Medulla oblongata (tissue), 1 donor: ENCODE measurements around the gene RNU6-8.

Experiments used
- DNase-seq: peaks from one replicate; pipeline ENCODE4 v3.0.0-alpha.2; 2015; ENCODE audit errors: extremely low spot score

Gene RNU6-8

DNA sequence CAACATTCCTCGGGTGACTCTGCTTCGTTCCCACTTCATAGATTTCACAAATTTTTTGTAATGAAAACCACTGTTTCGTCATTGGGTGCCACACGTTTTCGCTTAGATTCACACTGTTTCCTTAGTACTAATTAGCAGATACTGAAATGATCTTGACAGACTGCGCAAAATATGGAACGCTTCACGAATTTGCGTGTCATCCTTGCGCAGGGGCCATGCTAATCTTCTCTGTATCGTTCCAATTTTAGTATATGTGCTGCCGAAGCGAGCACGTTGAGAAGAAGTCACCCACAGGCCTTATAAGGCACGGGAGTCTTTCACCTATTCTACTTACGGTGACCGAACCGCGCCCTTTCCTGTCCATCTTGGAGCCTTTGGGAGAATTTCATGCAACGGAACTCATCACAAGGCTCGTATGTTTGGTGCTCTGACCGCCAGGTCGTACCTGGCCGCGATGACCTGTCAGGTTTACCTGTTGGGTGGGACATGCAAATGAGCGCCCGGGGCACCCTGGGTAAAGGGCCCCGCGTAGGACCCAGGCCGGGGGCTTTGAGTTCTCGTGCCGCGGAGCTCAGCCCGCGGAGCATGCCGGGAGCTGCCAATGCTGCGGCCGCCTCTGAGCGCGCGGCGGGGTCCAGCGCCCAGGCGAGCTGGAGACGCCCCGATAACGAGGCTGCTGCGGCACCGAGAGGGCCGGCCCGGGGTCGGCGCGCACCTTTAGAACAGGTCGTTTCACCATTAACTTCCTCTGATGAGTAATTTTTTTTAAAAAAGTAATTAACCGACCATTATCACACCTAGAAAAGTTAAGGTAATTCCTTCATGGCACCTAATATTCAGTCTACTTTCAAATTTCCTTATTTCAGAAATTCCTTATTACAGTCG is at the start of gene RNU6-8:
Gene RNU6-8 (minus strand): TSS at position 272 of the 885 bp plus-strand sequence.
- DNase-seq: peak; percentile 85

DNA sequence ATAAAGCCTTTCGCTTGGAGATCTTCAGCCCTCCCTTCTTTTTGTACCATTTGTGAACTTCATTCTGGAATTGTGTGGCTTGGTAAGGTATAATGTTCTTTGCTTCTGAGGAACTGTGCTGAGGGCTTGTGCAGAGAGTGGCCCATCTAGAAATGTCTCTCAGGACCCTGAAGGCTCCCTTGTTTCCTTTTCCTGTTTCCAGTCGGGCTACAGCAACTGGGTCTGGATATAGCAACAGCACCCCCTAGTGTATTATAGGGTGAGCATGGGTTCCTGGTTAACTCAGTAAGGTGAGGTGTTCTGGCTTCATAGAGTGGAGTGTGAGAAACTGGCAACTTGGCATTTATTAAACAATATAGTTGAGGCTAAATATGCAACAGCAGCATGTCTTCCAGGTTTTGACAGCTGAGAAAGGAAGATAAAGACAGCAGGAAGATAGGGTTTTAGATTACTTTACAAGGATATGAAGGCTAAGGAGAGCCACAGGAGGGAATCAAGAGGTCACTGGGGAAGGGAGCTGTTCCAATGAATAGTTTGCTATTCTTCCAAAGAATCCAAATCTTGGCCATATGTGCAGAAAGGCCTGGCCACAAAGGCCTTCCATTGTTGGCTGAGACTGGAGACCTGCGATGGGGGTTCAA is 49.1 kb upstream of the RNU6-8 start:
- peak; percentile 91 for DNase-seq

DNA sequence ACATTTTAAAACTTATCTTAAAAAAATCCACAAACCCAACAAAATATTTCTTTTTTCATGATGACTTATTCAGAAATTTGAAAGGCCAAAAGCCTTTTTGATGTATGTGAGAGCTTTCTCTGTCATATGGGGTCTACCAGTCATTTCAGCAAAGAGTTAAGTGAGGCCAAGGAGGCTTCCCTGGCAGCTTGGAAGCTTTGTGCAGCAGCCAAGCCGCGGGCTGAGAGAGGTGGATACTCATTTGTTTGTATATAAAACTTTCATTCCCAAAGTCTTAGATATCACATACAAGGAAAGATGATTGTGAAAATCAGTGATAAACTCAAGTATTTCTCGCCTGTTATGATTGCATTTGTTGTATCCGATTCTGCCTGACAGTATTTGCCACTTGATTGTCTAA is 48.5 kb upstream of the RNU6-8 start:
- DNase-seq: no peak

DNA sequence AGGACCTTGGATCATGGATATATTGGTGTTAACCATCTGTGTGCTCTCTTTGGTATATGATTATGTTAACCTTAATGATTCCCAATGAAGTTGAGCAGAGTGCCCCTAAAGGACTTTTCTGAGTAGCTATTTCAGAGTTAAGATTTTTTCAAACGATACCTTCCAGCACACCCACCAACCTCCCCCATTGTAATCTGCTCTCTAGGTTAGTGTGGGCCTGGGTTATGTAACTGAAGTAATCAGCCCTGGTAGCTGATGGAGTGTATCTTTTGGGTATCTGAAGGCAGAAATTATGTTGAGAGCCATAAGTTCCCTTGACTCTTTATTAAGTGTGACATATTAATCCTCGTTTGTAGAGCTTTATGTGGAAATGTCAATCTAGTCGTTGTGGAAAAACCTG is 47.6 kb upstream of the RNU6-8 start:
- no peak for DNase-seq

DNA sequence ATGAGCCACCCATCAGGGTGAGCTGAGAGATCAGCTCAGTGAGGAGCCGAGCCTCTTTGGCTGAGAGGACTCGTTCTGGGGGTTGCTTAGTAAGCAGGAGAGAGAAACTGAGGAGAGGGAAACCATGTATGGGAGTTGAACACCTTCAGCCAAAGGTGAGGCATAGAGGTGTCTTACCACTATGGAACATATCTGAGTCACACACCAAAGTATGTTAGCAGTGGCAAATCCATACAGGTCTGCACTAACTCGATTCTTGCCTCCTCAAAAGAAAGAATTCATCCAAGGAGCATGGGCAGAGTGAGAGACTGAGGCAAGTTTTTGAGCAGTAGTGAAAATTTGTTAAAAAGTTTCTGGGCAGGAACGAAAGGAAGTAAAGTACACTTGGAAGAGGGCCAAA is 46.7 kb upstream of the RNU6-8 start:
- no peak for DNase-seq

DNA sequence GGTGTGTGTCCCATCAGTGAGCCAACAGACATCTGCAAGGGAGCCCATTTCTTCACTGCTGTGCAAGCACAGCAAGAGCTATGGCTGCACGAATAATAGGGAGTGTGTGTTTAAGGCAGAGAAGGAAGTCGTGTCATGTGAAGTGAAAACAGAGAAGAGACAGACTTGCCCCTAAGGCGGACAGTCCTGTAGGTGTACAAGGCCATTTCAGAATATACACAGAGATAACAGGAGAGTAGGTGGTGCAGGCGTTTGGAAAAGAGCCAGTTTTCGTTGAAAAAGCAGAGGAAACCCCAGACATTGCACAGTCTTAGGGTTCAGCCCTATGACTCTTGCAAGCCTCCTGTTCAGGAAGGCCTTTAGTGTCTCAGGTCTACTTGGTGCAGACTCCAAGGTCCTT is 46.3 kb upstream of the RNU6-8 start:
- DNase-seq: no peak

DNA sequence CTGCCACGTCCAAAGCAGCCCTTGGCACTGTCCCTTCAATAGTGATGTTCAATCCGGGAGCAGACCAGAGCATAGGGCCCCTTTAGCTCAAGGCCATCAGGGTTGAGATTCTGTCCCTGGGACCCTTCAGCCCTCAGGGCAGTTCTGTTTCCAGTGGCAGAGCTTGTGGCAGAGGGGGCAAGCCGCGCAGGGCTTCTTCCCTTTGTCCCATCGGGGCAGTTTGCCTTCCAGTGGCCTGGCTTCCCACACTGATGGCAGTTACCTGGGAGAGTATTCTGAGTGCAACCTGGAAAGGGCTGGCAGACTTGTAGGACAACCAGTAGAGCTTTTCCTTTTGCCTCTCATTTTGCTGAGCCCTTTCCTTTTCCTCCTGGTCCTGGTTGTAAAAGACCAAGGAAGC is 43.7 kb upstream of the RNU6-8 start:
- DNase-seq: no peak

DNA sequence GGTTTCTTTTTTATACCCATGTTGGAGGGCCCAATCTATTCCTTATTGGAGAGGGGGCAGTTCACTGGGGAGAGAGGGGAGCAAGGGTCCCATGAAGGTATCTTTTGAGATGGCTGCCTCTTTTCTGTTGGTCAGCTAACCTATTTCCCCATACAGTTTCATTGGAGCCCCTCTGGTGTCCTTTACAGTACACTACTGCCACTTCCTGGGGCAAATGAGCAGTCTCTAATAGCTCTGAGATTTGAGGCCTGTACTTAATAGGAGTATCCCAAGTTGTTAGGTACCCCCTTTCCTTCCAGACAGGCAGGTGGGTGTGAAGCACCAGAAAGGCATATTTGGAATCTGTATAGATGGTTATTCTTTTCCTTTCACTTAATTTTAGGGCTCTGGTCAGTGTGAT is 41.3 kb upstream of the RNU6-8 start:
- no peak for DNase-seq

DNA sequence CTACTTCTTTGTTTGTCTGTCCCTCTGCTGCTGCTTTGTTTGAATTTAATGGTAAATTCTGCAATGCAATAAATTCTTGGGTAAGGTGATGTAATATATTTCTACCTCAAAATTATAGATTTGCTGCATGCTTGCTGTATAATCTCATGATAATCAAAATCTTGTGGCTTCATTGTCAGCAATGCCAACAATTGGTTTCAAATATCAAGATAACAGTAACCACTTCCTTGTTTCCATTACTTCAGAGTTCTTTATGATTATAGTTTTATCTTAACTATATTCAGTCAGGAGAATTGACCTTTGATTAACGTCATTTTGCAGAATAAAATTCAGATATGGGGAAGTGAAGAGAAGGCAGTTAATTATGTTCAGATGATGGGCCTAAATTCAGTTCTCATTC is 30.2 kb upstream of the RNU6-8 start:
- no peak for DNase-seq

DNA sequence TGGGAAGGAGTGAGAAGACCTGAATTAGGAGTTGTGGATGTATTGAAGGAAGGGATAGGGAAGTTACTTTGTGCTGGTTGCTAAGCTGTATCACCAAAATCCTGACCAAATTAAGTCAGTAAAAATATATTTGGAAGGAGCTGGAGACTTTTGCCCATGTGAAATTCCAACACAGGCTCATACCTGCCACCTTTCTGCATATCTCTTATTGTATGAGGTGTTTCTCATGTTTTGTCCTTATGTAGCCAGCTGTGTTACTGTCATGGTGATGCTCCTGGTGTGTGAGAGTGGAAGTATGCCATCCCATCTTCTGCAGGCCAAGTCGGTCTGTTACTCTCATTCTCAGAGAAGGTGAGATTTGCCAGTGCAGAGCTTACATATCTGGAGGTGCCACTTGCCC is 29.4 kb upstream of the RNU6-8 start:
- DNase-seq: no peak

DNA sequence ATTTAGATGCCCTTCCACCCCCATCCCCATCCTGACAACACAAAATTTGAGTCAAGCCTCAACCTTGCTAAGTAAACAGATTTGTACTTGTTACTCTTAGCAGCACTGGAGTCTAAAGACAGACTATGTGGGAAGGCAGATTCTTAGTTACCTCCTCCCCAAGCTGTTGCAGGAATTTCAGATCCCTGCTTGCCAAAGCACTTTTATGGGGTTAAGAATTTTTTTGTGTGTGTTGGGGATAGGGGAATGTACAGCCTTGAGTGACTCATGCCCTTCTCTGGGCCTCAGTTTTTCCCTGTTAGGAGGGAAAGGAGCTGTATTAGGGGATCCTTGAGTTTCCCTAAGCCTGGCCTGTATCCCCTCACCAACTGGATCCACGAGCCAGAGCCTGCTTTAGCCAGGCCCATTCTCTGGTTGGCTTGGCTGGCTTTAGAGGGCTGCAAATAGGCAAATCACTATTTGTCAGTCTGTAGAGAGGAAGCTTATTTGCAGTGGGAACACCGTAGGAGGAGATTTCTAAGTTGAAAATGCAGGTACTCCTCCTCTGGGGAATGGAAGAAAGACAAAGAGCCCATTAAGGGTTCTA is 27.7 kb upstream of the RNU6-8 start:
- DNase-seq: no peak

DNA sequence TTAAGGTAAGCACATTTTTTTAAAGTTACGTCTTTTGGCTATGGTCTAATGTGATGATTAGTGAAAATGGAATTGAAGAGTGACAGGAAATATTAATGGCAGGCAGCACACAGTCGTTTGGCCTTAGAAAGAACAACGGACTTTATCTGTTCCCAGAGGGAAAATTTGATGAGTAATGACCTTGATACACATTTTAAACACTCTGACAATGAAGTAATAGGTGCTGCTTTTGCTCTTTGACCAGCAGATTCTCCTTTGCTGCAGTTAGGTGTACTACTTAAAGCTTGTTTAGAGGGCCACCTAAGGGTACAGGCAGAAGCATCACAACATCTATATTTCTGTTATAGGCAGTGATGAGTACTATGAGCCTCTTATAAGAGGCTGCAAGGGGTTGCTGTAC is 27.1 kb upstream of the RNU6-8 start:
- no peak for DNase-seq

DNA sequence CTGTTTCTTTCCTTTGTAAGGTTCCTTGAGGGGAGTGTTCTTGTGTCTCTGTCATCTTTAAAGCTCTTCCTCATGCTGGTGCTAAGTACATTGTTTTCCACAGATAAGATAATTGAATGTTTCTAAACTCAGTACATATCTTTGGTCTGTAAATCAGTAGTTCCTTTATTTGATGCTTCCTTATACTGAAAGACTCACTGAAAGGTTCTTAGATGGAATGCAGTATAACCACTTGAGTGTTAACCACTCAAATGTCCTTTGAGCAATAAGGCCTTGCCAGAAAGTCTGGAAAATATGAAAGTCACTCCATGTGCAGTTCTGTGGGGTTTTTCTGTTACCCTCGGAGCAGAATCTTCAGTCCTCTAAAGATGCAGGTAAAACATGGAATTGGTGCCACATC is 23.0 kb upstream of the RNU6-8 start:
- no peak for DNase-seq

DNA sequence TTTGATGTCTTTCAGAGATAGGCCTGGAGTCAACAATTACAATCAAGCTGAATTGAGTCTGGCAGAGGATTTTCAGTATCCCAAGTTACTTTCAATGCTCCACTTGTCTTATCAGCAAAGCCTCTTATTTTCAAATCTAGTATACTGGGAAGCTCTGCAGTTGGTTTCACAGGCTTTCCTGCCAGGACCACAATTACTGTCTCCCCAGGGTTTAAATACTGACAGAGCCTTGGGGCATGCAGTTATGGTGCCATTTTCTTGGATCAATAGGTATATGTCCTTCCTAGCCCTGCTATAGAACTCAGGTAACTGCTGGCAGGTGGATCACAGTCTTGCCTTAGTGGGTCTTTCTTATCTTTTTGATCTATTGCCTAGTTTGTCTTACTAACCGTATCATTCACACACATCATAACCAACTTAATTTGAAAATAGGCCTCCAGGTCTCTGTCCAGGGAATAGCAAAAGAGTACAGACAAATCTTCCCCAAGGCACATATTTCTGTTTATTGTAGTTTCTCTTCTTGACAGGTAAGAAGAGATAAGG is 22.4 kb upstream of the RNU6-8 start:
- no peak for DNase-seq

DNA sequence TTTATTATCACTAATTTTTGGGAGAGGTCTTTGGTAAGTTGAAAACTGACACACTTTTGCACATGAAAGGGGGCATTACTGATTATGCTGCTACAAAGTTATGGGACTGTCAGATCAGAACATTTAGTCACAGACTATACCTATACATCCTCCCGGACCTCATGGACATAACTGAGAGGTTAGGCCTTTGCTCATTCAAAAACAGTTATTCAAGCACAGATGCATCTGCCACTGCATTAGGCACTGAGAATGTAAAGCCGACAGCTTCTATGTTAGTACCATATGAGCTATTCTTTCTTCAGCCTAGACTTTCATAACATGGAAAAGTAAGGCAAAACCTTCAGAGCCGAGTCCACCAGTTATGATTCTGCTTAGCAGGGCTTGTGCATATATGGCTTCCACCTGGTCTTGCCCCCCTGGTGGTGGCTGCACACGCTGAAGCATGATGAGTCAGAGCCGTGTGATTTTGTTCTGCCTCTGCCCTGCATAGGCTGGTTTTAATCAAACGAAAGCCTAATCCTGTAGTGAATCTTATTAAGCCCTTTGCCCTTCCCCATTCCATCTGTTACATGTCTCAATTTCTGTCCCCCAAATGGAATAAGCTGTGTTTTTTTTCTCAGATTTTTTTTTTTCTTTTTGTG is 21.8 kb upstream of the RNU6-8 start:
- DNase-seq: peak; percentile 40

DNA sequence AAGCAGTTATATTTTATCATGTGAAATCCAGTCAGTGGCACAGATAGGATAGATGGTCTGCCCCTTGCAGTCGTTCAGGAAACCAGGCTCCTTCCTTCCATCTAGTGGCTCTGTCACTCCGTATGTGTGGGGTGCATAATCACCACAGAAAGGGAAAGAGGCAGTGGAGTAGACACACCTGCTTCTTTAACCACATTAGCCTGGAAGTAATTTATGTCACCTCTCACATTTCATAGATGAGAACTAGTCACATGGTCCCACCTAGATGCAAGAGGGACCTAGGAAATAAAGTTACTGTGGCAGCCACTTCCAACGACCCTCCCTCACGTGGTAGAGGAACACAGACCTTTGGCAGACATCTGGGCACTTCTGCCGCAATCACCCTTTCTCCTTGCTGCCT is 14.2 kb upstream of the RNU6-8 start:
- no peak for DNase-seq

DNA sequence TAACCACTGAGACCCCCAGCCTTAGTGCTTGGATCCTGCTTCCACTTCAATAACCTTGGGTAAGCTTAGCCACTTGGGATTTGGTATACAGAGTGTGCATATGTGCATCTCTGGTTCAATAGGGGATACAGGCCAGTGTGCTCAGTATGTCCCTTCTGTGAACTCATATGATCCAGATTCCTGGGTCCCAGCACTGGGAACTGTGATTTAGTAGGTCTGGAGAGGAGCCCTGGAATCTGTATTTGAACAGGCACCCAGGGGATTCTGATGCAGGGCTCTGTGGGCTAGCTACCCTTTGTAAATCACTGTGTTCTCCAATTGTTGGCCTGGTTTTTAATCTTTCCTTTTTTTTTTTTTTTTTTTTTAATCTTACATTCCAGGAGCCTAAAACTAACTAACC is 9.8 kb upstream of the RNU6-8 start:
- no peak for DNase-seq

DNA sequence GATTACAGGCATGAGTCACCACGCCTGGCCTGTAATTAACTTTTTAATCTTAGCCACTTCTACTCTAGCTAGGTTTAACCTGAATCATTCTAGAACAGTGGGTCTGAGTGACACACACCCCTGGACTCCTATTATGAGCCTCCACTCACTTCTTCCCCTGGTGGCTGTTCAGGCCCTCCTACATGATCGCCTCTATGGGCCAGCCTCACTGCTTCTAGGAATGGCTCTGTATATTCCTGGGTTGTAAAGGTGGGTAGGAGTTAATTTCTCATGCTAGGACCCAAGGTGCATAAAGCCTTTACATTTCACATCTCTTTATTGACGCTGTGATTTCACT is 8.0 kb upstream of the RNU6-8 start:
- no peak for DNase-seq

DNA sequence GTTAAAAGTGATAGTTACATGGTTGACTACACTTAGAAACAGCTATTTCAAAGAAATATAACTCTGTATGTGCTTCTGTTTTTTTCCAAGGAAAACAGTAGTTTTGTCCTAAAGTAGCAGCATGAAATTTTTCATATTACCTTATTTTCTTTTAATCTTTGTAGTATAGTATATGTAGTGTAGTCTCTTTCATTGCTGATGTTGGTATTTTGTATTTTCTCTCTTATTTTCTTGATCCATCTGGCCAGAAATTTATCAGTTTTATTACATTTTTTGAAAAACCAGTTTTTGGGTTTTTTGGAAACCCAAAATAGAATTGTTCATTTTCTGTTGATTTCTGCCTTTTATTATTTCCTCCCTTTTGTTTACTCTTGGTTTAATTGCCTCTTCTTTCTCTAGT is 6.4 kb upstream of the RNU6-8 start:
- DNase-seq: no peak

DNA sequence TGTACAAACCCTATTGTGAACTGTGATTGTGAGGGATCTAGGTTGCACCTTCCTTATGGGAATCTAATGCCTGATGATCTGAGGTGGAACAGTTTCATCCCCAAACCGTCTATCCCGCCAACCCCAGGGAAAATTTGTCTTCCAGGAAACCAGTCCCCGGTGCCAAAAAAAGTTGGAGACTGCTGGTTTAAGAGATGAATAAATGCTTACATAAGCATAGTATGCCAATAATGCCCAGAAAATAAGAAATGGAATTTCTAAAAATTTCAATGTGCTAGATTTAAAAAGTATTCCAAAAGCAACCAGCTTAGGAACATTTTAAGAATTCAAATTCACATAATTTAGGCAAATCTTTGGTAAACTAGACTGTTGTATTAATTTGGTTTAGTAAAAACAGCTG is 5.4 kb upstream of the RNU6-8 start:
- DNase-seq: no peak

DNA sequence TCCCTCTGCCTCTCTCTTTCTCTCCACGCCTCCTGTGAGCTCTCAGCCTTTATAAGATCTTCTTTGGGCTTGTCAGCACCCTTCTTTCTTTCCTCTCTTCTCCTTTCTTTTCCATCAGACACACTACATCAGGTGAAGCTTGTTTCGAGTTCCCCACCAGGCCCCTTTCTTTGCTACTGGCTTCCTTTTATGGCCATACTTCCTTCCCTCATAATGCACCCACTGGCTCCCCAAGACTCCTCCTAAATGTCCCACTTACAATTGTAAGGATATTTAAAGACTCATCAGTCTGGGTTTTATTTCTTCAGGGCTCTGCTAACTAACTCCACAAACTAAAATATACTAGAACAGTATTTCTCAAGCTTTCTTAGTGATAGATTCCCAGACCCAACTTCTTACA is 3.5 kb upstream of the RNU6-8 start:
- no peak for DNase-seq

DNA sequence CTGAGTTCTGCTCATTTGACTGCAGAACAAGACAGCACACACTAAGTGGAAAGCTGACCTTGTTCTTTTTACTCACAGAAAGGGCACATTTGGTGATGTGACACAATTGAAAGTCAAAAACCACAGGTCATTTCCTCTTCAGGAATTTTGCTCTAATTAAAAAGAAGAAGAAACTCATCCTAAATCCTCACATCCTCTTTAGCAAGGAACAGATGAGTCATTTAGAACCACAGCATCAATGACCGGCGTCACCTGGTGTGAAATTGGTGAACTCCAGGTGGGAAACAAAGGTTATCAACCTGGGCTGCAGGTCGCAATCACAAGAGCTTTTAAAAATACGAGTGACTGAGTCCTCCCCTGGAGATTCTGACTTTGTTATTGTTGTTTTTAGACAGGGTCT is 2.9 kb upstream of the RNU6-8 start:
- no peak for DNase-seq
